ENCODE results near the gene HSD17B14. TPM values are rescaled to one million over a fixed set of nuclear protein-coding genes. Genes with fewer than 3 reads are reported as not detected.

HSD17B14 gene
- total and polyA plus RNA-seq, 2 of the 8 experiments (the other 6 are each of a cell fraction or from before 2014, with no cell fraction given), result 8.4 to 25.5 TPM

- peak overlapping the region; percentile 60; the same call in 1 of the 2 replicates for H2BK5ac ChIP-seq (ENCODE audit: low read depth, low read length)
- no peak overlapping the region for H2AK5ac ChIP-seq (ENCODE audit: low read depth, low read length)
- H3K4me3 ChIP-seq (ENCODE audit: extremely low read depth in 1 of 4, insufficient read depth in 2 of 4, low read depth in 3 of 4, low read length in 4 of 4), result no peak overlapping the region
- 72% methylated on average over 5 of the region's 5 CpGs; no CpG with 5 or more reads in 1 of the 2 experiments for WGBS, 2 experiments (ENCODE audit: extremely low coverage in 1 of 2, insufficient coverage in 1 of 2, insufficient read length in 1 of 2, insufficient replicate concordance in 2 of 2, low coverage in 1 of 2, low lambda C conversion rate in 2 of 2, missing lambda C conversion rate in 1 of 2)
- no peak overlapping the region for H3K27ac ChIP-seq (ENCODE audit: low read depth, low read length)
- ChIA-PET POLR2A (ENCODE audit: partially characterized antibody) (interaction anchor here (0.8 to 3.0 kb wide), 11 partner anchors 8 to 157 kb away, joined by 3 to 13 read pairs (median 3); no protein-coding TSS in a partner anchor), CTCF (ENCODE audit: partially characterized antibody) (interaction anchor here (0.6 to 13.8 kb wide), 12 partner anchors 9 to 175 kb away, joined by 3 to 285 read pairs (median 5); partner anchors contain the start of gene HSD17B14)
- peak in 1 of 2 experiments; percentile 73 for DNase-seq (ENCODE audit: low read depth in 1 of 2, low spot score in 2 of 2)
- peak overlapping the region; percentile 88; the same call in 1 of the 2 replicates for H2BK15ac ChIP-seq (ENCODE audit: low read length)
- H4K20me1 ChIP-seq (replicated peaks in 1 of 2; ENCODE audit: control insufficient read depth in 1 of 2, insufficient read depth in 2 of 2, low read length in 2 of 2), result peaks cover 0 to 1% of the 10 kb centered on the region in 2 experiments
- no peak overlapping the region for H2BK20ac ChIP-seq (ENCODE audit: low read length)
- no peak overlapping the region for H3K23ac ChIP-seq (ENCODE audit: insufficient read length)
- FAIRE-seq, result no peak
- 0 out of 4 replicates have a peak overlapping the region, but pooled peaks of 1 of the 2 experiments have one; percentile 26 for H3K4me2 ChIP-seq (ENCODE audit: insufficient read depth in 1 of 2, low read depth in 2 of 2, low read length in 2 of 2)
- H3K9ac ChIP-seq (replicated peaks in 1 of 4; ENCODE audit: extremely low read depth in 1 of 4, low read depth in 3 of 4, low read length in 3 of 4), result no peak overlapping the region
- H3K56ac ChIP-seq (replicated peaks; ENCODE audit: insufficient read length, low read depth, low read length), result no peak overlapping the region
- H3K79me1 ChIP-seq (ENCODE audit: low read depth, low read length), result no peaks in the 10 kb centered on the region; the same call in 1 of the 2 replicates
- no peak overlapping the region; the same call in 1 of the 2 replicates for H4K8ac ChIP-seq (ENCODE audit: extremely low read depth, insufficient read depth, low read length)
- H3K23me2 ChIP-seq (ENCODE audit: low read depth, low read length), result peaks cover 6% of the 10 kb centered on the region; the same call in 1 of the 2 replicates
- no peaks in the 10 kb centered on the region for H3K9me3 ChIP-seq (ENCODE audit: insufficient read depth in 2 of 2, low read depth in 1 of 2, low read length in 1 of 2)
- H3K79me2 ChIP-seq (ENCODE audit: control insufficient read depth in 1 of 2, insufficient read depth in 2 of 2, low read length in 2 of 2), result 0 out of 4 replicates have a peak, but pooled peaks cover 0 to 7% of the 10 kb centered on the region in 2 experiments
- no peak overlapping the region for H4K5ac ChIP-seq (ENCODE audit: insufficient read length, low read depth, low read length)
- H3K18ac ChIP-seq (ENCODE audit: extremely low read depth, low read length), result no peak overlapping the region
- no peak overlapping the region for H3K14ac ChIP-seq (ENCODE audit: insufficient read length)
- H2BK12ac ChIP-seq (ENCODE audit: low read depth, low read length), result peak overlapping the region; percentile 56; the same call in 1 of the 2 replicates
- H3K27me3 ChIP-seq (replicated peaks in 1 of 4; ENCODE audit: control insufficient read depth in 3 of 4, extremely low read depth in 1 of 4, insufficient read depth in 3 of 4, low read length in 3 of 4), result peaks cover 0 to 11% (median 0%) of the 10 kb centered on the region in 4 experiments; a peak in 3 of 7 replicates
- no peak overlapping the region for H2BK120ac ChIP-seq (replicated peaks; ENCODE audit: low read depth, low read length)
- no peak overlapping the region for H2AFZ ChIP-seq (ENCODE audit: low read length)
- H3K36me3 ChIP-seq (ENCODE audit: control insufficient read depth in 2 of 4, insufficient read depth in 4 of 4, low read length in 3 of 4), result no peaks in the 10 kb centered on the region
- no peak overlapping the region for H3K4ac ChIP-seq (replicated peaks; ENCODE audit: insufficient read length, low read depth, low read length)
- no peak overlapping the region for H4K91ac ChIP-seq (replicated peaks; ENCODE audit: insufficient read length, low read length)
- H3K4me1 ChIP-seq (replicated peaks in 1 of 4; ENCODE audit: control insufficient read depth in 3 of 4, insufficient read depth in 4 of 4, low read length in 3 of 4), result peaks cover 0 to 19% (median 13%) of the 10 kb centered on the region in 4 experiments; a peak in 6 of 7 replicates
- TF ChIP-seq KDM1A (IDR thresholded peaks at IDR 0.05; ENCODE audit: borderline replicate concordance, low read length) (no peak), NANOG (IDR thresholded peaks at IDR 0.05; ENCODE audit: insufficient read depth, low read depth, low read length, poor library complexity, severe bottlenecking) (no peak), RFX5 (IDR thresholded peaks at IDR 0.05; ENCODE audit: borderline replicate concordance, low read depth, low read length) (no peak), TAF1 (IDR thresholded peaks at IDR 0.05; ENCODE audit: low read depth, low read length) (no peak), KDM5A (IDR thresholded peaks at IDR 0.05; ENCODE audit: low read length) (no peak), SUZ12 (IDR thresholded peaks at IDR 0.05; ENCODE audit: low read length) (no peak), SIN3A (conservative IDR thresholded peaks at IDR 0.05 in 1 of 2, IDR thresholded peaks at IDR 0.05 in 1 of 2; ENCODE audit: low read depth in 1 of 2, low read length in 2 of 2) (peak in 1 of 2 experiments; percentile 89; a peak in 1 of 4 replicates), TCF12 (IDR thresholded peaks at IDR 0.05; ENCODE audit: low read depth, low read length) (no peak), HDAC6 (IDR thresholded peaks at IDR 0.05; ENCODE audit: low read depth, low read length) (no peak)
These were observed 29.8 kb downstream of the HSD17B14 start for GRCh38 chr19:48806518-48806817.

Measured in H1 (cell line).